NOMO-1 treated with dmso at 0.1 percent for 144 hours (cell line): ENCODE measurements around the gene SELPLG.
A peak's percentile ranks its signal among the peaks of the same experiment; 100 is the strongest.
"Not testable (repeated sequence)": the region's sequence is repeated elsewhere in the genome, so short reads cannot be mapped to it uniquely, and the experiment has no call there.

Experiments used
- DNase-seq: peaks from one replicate; lab custom pipeline; 2025; ENCODE audit not compliant: unreplicated experiment; lab: John Stamatoyannopoulos, UW

The SELPLG gene

DNA sequence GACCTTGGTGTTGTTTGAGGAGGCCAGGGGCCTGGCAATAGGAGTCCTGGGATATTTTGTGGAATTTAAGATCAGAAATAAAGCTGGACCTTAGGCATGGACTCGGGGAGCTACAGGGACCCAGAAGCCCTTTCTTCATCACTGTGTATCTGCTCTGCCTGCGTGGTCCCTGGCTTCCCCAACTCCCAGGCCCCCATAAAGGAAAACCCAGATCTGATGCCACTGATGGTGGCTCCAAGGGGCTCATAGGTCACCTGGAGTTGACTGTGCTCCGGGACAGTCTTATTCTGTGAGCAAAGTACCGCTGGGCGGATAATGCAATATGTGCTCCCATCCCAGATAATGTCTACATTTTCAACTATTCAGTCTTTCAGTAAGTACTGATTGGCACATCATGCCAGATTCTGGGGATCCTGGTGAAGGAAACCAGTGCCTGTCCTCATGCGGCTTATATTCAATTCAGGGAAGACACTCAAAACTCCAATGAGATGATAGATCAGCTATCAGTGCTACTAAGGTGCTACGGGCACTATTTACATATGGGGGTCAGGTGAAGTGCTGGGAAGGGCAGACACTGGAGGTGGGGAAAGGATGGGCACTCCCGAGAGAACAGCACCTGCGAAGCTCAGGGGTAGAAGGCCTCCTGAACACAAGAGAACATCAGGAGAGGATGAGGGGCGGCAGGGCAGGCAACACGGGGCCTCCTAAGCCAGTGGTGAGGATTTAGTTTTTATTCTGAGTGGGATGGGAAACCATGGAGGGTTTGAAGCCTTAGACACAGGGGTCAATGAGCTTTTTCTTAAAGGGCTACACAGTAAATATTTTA lies 5.5 kb upstream of the SELPLG start:
- DNase-seq = no peak

DNA sequence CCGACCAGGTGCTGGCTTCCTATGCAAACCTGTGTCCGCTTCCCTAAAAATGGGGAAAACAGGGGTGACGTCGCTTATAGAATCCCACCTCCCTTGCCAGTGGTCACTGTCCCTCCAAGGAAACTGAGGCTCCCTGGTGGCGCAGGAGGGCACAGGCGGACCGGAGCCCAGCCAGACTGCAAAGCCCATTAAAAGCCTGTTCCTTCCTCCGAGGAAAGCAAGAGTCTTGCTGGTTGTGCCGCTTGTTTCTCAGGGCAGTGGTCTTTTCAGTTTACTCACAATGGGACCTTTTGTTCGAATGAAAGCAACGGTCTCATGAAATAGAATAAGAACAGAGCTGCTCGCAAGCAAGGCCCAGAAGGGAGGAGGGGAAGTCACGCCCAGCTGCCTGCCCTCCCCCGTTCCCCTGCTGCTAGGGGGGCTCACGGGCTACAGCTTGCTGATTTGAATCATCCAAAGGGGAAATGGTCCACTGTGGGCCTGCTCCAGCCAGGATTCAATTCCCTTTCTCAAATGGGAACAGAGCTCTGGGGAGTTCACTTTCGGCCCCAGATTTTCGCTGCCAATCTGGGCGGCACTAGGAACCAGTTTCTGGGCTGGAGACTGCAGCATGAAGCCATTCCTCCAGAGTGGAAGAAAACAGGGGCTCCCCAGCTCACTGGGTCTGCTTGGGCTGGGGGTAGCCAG lies 4.6 kb upstream of the SELPLG start:
- DNase-seq = no peak

DNA sequence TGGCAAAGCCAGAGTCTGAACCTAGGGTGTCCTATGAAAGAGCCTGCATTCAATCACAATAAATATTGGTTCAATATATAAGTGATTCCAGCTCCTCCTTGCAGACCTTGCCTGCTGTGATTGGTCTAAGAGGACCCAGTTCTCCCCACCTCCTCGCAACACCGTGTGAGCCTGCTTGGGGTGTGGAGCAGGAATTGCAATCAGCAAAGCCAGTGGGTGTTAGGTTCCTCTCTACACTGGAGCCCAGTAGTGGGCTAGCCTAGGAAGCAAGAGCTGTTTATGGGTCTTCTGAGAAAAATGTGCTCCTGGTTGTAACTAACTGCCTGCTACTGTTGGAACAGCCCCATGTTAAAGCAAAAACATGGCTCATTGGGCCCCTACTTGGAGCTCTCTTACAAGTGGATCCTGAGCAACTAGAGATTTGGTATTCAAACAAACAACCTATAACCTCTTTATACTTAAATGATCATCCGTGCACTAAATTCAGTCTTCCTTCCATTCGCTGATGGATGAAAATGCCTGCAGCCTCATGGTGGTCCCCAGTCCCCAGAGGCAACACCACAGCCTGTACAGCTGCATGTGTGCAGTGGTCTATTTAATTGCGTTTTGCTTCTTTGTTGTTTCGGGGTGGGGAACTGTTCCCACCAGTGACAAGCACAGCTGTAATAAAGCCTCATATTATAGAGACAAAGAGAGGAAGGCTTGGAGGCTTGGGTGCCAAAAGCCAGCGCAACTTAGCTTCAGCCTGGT lies 3.7 kb upstream of the SELPLG start:
- DNase-seq = no peak

DNA sequence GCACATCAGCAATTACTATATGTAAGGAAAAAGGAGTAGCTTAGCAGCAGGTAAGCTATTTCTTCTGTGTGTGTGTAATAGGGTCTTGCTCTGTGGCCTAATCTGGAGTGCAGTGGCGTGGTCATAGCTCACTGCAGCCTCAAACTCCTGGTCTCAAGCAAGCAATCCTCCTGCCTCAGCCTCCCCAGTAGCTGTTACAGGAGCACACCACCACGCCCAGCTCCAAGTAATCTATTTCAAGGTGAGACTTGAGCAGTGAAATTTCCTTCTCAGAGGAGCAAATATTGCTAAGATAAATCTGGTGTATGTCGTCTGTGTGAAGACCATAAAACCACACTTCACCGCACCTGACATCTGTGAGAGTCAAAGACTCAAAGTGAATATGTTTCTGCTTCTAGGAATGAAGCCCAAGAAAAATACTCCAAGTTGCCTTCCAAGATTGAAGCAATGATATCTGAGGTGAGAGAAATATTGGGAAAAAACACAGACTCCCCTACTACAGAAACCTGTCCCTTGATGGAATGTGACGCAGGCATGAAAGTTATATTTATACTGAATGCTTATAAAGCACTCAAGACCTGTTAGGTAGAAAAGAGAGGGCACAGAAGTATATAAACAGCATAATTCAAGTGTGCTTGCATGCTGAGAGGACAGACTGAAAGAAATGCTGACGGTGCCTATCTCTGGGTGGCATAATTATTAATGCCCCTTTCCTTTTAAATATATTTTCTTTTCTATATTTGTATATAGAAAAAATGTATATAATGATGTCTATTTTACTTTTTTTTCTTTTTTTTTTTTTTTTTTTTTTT lies 2.5 kb upstream of the SELPLG start:
- no peak for DNase-seq

DNA sequence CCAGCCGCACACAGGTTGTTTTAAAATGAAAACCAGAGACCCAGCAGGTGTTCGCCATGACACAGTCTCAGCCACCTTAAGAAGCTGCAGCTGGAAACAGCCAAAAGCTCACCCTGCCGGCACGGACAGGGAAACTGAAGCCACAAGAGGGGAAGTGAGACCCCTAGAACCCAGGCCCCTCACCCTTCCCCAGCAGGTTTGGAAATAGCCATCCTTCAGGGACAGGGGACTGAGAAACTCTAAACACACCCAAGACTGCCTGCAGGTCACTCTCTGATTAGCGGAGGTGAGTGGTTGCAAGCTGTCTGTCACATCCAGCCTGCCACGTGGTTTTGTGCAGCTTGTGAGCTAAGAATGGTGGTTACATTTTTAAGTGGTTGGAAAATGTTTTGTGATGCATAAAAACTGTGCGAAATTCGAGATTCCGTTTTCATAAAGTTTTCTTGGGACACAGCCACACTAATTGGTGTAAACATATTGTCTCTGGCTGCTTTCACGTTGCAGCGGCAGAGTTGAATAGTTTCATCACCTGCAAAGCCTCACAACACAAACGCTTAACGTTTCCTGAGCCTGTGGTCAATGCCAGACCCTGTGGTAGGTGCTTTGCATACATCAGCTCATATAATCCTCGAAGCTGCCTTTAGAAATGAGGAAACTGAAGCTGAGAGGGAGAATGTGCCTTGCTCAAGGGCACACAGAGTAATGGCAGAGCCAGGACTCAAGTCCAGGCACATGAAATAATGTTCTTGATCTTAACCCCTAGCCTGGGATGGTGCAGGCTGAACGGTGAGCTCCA lies 1.7 kb upstream of the SELPLG start:
- DNase-seq = peak; percentile 86

DNA sequence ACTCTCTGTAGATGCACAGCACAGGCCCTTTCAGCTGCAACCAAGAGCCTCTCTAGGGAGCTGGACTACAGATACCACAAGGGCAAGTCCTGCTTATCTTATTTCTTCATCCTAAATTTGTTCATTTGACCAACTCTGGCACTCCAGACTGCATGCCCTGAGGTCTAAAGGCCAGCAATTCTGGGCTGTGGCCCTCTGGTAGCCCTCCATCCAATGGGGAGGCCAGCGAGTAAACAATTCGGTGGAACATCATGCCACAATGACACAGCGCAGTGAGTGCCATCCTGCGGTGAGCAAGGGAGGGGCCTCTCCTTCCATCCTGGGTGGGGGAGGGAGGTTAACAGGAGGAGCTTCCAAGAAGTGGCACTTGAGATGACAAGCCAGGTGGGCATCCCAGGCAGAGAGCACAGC lies 652 bp upstream of the SELPLG start:
- peak; percentile 29 for DNase-seq

DNA sequence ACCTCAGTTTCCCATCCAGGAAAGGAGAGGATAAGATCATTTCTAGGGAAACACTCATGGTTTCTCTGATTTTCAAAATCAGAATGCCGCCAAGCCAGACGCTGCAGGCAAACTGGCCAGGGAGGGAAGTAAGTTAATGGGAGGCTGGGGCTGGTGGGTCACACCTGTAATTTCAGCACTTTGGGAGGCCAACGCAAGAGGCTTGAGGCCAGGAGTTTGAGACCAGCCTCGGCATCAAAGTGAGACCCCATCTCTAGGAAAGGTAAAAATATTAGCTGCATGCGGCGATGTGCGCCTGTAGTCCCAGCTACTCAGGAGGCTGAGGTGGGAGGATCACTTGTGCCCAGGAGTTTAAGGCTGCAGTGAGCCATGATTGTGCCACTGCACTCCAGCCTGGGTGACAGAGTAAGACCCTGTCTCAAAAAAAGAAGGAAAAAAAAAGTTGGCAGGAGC lies 587 bp downstream of the SELPLG start:
- DNase-seq = no peak

DNA sequence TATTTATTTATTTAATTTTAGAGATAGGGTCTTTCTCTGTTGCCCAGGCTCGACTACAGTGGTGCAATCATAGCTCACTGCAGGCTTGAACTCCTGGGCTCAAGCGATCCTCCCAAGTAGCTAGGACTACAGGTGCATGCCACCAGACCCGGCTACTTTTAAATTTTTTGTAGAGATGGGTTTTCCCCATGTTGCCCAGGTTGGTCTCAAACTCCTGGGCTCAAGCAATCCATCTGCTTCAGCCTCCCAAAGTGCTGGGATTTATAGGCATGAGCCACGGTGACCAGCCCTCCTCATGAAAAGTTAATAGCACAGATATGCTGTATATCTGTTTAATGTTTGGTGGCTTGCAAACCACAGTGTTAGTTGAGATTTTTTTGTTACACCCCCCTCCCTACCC lies 2.4 kb downstream of the SELPLG start:
- not testable (repeated sequence) for DNase-seq

DNA sequence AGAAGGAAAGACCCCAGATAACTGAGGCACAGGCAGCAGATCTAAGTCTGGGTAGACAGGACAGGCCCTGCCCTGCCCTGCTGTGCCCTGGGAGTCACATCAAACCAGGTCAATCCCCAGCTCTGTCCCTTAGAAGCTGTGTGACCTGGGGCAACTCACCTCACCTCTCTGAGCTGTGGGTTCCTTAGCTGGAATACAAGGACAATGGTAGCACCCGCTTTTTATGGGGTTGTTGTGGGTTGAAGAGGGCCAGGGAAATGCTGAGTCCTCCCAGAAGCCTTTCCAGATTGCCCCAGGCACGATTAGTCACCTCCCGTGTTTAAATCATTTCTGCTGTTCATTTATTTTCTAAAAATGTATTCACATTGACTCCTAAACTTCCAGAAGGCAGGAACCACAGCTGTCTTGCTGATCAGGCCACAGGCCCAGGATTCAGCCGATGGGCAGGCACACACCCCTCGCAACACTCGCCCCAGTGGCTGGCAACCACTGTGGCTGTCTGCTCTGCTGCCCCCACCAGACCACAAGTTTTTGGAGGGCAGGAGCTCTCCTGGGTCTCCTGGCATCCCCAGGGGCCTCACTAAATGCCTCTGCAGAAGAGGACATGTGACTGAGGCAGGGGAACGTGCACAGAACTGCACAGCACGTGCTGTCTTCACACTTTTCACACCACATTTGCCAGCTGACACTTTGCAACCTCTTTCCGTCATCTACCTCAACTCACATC lies 3.0 kb downstream of the SELPLG start:
- DNase-seq = no peak

DNA sequence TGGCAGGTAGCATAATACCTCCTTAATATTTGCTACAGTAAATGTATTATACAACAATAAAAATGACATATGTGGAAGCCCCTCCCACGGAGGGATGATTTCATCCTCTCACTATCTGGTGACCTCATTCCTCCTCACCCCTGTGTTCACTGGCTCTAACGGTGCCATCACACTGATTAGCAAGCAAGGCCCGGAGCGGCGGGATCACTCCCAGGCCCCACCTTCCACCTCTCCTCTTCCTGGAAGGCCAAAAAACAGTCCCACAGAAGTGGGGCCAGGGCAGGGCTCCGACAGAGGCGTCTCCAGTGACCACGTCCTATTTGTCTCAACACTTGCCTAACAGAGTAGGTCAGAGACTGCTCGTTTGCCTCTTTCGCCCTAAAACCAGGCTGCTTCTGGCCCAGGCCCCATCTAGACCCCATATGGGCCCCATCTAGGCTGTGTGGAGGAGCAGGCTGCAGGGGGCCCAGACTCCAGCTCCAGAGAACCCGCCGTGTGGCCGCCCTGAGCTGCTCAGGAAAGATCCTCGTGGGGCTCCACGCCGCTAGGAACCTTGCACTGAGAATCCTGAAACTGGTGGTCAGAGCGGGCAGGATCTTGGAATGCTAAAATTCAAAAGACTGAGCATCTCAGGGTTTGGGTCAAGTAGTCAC lies 3.7 kb downstream of the SELPLG start:
- no peak for DNase-seq

DNA sequence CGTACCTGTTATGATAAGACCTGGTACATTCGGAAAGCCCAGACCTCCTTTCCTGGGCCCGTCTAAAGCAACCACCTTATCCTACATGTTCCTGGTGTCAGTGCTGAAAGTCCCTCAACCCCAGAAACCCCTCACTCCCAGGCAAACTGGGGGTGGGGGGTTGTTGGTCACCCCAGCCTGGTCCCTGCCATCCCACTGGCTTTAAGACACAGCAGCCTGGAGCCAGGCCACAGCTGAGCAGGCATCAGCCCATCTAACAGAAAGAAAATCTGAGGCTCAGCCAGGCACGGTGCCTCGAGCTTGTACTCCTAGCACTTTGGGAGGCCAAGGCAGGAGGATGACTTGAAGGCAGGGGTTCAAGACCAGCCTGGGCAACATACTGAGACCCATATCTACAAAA lies 4.5 kb downstream of the SELPLG start:
- DNase-seq = no peak

DNA sequence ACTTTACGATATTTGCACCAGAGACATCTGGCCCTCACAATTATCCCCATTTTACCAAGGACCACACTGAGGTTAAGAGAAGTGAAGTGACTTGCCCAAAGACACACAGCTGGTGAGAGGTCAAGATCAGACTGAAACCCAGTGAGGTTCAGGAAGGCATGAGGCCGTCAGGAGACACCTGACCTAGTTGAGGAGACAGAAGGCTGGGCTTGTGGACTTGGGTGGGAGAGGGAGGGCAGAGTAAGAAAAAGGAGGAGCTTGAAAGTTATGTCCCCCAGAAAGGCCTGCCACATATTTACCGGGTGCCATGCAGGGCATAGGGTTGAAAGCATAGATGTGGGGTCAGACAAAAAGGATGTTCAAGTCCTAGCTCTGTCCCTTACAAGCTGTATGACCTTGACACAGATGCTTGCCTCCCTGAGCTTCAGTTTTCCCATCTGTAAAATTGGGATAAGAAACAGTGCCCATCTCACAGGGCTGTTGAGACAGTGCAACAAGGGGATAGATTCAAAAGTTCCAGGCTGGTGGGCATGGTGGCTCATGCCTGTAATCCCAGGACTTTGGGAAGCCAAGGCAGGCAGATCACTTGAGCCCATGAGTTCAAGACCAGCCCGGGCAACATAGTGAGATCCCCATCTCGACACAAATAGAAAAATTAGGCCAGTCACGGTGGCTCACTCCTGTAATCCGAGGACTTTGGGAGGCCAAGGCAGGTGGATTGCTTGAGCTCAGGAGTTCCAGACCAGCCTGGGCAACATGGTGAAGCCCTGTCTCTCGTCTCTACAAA lies 6.4 kb downstream of the SELPLG start:
- DNase-seq = no peak

DNA sequence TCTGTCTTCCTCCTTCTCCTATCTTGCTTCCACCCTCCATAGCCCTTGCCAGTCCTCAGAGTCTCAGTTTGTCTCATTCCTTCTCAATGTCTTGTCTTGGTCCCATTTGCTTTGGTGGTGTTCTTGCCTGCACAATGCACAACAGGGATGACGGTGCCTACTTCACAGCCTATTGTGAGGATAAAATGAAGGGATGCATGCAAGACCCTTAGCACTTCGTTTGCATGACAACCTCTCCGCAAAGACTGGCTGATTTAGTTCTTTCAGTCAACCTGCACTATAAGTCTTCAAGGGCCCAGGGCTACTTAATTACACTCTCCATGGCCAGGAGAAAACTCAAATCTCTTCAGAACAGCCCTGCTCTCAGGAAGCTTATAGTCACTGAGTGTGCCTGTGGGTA lies 8.5 kb downstream of the SELPLG start:
- no peak for DNase-seq

DNA sequence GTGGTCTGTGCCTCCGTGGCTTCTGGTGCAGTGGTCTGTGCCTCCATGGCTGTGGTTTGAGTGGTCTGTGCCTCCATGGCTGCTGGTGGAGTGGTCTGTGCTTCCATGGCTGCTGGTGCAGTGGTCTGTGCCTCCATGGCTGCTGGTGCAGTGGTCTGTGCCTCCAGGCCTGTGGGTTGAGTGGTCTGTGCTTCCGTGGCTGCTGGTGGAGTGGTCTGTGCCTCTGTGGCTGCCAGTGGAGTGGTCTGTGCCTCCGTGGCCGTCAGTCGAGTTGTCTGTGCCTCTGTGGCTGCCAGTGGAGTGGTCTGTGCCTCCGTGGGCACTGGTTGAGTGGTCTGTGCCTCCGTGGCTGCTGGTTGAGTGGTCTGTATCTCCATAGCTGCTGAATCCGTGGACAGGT lies 10.1 kb downstream of the SELPLG start:
- DNase-seq = no peak

DNA sequence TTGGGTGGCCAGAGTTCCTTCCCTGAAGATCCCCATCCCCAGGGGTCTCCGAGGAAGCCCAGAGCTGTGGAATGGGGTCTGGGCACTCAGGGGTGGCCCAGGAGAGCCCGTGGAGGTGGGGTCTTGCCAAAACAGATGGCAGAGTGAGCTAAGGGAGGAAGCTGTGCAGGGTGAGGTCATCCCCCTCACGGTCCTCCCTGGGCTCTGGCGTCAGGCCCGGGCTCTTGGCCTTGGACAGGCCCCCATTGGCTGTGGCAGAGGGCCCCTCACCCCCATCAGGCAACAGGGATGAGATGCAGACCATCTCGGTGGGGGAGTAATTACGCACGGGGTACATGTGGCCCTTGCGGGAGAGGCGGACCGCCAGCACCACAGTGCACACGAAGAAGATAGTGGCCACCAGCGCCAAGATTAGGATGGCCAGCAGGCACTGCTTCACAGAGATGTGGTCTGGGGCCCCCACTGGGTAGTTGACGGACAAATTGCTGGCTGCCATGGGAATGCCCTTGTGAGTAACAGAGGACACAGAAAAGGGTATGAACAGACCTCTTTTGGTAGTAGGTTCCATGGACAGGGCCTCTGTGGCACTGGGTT lies 10.7 kb downstream of the SELPLG start:
- DNase-seq = no peak

DNA sequence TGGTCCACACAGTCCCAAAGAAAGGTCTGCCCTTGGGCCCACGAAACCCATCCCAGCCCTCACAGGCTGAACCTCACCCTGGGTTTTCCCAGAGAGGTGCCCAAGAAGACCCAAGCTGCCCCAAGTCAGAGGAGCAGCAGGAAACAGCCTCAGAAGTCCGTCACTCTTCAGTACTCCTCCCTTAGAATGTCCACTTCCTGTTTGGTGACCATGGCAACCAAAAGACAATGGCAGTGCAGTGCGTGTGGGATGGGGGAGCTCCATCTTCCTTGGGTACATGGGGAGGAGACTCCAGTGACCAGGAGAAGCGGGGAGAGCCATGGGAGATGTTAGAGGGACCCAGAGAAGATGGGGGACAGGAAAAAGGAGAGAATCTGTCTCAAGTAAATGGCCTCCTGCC lies 11.3 kb downstream of the SELPLG start:
- no peak for DNase-seq

DNA sequence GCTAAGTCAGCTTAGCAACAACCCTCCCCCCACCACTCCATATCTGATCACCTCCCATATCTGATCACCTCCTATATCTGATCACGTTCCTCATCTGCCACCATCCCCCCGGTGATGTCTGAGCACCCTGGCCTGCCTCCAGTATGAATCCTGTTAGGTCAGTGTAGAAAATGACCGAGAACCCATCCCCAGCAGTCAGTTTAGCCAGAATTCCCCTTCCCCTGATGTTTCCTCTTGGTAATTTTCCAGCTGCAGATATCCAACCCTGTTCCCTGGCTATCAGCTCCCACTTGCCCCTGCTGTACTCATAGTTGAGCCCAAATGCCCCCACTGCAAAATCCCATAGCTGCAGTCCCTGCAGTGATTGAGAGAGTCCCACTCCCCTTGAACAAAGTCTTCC lies 12.5 kb downstream of the SELPLG start:
- DNase-seq = no peak
